ENCODE measurements around the gene CCBE1. TPM values are rescaled to one million over a fixed set of nuclear protein-coding genes. Genes with fewer than 3 reads are reported as not detected.
A peak's percentile ranks its signal among the peaks of the same experiment; 100 is the strongest.

Gene CCBE1
- total RNA-seq, 1 donor from 2014 or later: 14.0 TPM

DNA sequence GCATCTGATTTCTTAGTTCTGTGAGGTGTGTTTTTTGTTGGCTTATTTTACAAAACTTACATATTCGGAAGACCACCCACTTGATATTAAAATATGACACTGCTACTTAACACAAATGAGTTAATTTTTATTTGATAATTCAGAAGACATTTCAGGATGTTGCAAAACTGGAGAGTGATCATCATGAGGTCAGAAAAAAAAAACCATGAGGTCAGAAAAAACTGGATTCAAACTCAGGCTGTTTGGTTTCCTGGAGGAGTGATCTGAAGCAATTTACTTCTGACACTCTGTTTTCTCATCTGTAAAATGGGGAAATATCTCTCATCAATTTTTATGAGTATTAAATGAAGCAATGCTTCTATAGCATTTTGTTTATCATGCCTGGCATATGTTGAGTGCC is 1.8 kb upstream of the CCBE1 start:
- intact Hi-C loops (cut with DNase I): no loop called here
- Histone ChIP-seq H3K27me3 (ENCODE audit: low read depth) (peaks cover 40% of the 10 kb centered on the region), H3K9me3 (no peaks in the 10 kb centered on the region)

DNA sequence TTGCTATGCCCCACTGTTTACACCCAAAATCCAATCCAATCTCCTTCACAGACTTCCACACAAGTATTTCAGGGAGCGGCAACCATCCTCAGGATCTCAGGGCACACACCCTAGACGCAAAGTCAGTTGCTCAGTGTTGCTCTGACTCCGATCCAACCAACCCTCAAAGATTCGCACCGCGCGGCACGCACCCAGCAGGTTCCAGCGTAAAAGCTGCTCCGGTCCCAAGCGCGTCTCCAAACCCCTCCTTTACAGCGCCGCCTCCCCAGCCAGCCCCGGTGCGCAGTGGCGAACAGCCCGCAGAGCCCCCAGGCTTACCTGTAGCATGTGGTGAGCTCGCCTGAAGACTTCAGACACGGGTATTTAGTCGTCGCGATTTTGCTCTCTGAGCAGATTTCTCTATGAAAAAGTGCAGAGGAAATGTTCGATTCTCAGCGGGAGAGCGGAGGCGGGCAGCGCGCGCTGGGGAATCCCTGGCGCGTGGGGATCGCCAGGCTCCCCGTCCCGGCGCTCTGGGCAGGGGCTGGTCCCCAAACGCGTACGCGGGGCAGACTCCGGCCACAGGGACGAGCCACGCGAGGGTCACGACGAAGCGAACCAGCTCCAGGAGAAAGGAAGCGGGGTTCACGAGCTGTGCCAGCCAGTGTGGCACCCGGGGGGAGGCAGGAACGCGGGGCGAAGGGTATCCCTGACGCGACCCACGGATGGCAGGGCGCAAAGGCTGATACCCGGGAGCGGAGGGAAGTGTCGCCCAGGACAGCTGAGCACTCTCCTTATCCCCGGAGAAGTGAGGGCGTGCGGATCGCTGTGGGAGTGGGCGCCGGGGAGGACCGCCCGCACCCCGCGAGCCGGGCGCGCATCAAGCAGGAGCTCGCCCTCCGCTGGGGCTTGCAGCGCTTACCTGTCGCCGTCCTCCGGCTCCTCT is 650 bp downstream of the CCBE1 start:
- DNase-seq (no peak), ATAC-seq (peak; percentile 55 to 57)
- Histone ChIP-seq H3K36me3 (no peaks in the 10 kb centered on the region), H3K4me1 (peaks cover 6% of the 10 kb centered on the region), H3K27me3 (ENCODE audit: low read depth) (peaks cover 40% of the 10 kb centered on the region), H3K4me3 (peak overlapping the region; percentile 60), H3K27ac (peak overlapping the region; percentile 76), H3K9me3 (no peaks in the 10 kb centered on the region)
- TF ChIP-seq, protein P1, sequence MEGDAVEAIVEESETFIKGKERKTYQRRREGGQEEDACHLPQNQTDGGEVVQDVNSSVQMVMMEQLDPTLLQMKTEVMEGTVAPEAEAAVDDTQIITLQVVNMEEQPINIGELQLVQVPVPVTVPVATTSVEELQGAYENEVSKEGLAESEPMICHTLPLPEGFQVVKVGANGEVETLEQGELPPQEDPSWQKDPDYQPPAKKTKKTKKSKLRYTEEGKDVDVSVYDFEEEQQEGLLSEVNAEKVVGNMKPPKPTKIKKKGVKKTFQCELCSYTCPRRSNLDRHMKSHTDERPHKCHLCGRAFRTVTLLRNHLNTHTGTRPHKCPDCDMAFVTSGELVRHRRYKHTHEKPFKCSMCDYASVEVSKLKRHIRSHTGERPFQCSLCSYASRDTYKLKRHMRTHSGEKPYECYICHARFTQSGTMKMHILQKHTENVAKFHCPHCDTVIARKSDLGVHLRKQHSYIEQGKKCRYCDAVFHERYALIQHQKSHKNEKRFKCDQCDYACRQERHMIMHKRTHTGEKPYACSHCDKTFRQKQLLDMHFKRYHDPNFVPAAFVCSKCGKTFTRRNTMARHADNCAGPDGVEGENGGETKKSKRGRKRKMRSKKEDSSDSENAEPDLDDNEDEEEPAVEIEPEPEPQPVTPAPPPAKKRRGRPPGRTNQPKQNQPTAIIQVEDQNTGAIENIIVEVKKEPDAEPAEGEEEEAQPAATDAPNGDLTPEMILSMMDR (IDR thresholded peaks at IDR 0.05): no peak
- intact Hi-C loops (cut with DNase I): no loop called here

More for the DNA sequence above, 1.8 kb upstream of the CCBE1 start:
- no peak overlapping the region for H3K27ac ChIP-seq
- DNase-seq: no peak
- H3K4me1 ChIP-seq: peaks cover 6% of the 10 kb centered on the region
- no peak for ATAC-seq
- H3K4me3 ChIP-seq: no peak overlapping the region
- TF ChIP-seq, protein P1 (IDR thresholded peaks at IDR 0.05): no peak
- no peaks in the 10 kb centered on the region for H3K36me3 ChIP-seq

DNA sequence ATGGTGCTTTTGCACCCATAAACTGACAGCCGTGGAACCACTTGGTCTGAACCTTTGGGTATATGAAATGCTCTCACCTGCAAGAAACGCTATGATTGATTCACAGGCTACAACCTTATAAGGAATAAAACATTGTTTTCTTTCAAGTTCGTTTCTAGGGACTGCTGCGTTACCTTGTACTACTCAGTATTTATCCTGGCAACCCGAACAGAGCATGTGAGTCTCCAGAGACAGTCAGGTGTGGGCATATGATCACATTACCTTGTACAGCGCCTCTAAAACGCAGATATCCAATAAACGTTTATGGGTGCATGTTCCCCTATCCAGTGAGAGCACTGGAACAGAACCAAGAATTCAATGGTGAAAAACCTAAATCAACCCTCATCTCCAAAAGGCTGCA is 1.7 kb downstream of the CCBE1 start:
- Histone ChIP-seq H3K4me1 (peaks cover 6% of the 10 kb centered on the region), H3K36me3 (no peaks in the 10 kb centered on the region), H3K27ac (peak overlapping the region; percentile 76), H3K4me3 (peak overlapping the region; percentile 60), H3K9me3 (no peaks in the 10 kb centered on the region), H3K27me3 (ENCODE audit: low read depth) (peaks cover 40% of the 10 kb centered on the region)
- no peak for DNase-seq
- TF ChIP-seq, protein P1 (IDR thresholded peaks at IDR 0.05): no peak
- ATAC-seq: no peak
- intact Hi-C loops (cut with DNase I): no loop called here

DNA sequence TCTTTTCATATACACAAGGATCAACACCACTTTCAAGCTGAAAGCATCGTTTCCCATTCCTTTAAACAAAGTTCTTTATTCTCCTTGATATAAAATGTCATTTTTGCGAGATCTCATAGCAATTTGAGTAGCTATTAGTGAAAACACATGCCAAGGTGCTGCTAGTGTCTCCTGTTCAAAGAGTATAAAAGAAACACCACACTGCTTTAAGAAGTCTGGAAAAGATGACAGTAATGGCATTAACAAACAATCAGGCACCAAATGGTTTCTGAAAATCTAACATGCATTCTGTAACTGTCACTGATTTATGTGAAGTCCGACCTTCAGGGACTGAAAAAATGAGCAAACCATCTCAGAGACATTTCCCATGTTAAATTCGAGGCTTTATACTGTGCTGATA is 2.4 kb downstream of the CCBE1 start:
- H3K4me3 ChIP-seq: peak overlapping the region; percentile 60
- peaks cover 6% of the 10 kb centered on the region for H3K4me1 ChIP-seq
- peaks cover 40% of the 10 kb centered on the region for H3K27me3 ChIP-seq (ENCODE audit: low read depth)
- no peaks in the 10 kb centered on the region for H3K36me3 ChIP-seq
- no peaks in the 10 kb centered on the region for H3K9me3 ChIP-seq
- TF ChIP-seq, protein P1 (IDR thresholded peaks at IDR 0.05): no peak
- intact Hi-C loops (cut with DNase I): no loop called here
- no peak overlapping the region for H3K27ac ChIP-seq
- DNase-seq (no peak), ATAC-seq (no peak)

DNA sequence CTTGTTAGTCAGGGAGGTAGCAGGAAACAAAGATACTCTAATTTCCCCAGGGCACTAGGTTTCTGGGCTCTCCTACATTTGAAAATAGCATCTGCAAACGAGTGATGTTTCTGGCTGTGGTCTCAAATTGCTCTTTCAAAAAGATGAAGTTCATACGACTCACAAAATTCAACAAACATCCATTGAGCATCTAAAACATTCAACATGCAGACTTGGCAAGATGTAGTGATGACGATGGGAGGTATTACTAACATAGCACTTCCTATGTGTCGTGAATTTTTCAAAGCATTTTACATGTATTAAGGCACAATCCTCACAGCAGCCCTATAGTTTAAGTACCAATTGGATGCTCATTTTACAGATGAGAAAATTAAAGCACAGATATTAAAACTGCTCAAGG is 5.2 kb downstream of the CCBE1 start:
- Histone ChIP-seq H3K9me3 (no peaks in the 10 kb centered on the region), H3K36me3 (no peaks in the 10 kb centered on the region), H3K4me1 (peaks cover 4% of the 10 kb centered on the region), H3K27ac (no peak overlapping the region), H3K4me3 (no peak overlapping the region), H3K27me3 (ENCODE audit: low read depth) (peaks cover 22% of the 10 kb centered on the region)
- ATAC-seq: no peak
- intact Hi-C loops (cut with DNase I): no loop called here
- no peak for DNase-seq
- TF ChIP-seq, protein P1 (IDR thresholded peaks at IDR 0.05): no peak

Measured in lower lobe of right lung (tissue), 2 donors.